Endothelial cell of hepatic sinusoid (primary cell): ENCODE data around the gene EMILIN2.

ENCODE experiments used
- in situ Hi-C: cut with HindIII; loops from 2 replicates; pipeline ENCODE4 v1.10.0; 2017; ENCODE audit warnings: low sequenced_read_pairs

The EMILIN2 gene

DNA sequence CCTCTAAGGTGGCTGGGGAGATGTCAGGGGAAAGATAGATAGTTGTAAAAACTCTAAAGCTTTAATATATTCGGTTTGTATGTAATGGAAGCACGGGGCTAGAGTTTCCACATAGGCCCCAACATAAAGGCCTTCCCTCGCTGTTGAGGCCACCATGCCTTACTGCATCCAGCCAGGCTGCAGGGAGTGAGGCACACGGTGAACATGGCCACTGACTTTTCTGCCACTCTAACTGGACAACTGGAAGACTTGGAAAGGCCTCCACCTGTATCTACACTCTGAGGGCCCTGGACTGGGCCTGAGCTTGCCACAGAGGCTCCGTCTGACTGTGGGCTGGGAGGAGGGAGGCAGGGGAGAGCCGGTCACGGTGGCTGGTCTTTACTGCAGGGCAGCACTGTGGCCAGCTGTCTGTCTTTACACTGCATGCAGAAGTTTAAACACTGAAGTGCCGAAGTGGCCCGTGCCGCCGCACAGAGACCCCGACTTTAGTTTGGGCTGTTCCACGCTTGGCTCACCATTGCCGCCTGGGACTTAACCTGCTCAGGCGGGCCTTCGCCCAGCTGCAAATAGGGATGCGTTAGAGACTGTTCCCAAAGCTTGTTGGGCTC lies 66.7 kb downstream of the EMILIN2 start:
- in situ Hi-C loops, result loop anchor here (5.0 kb wide), 1 partner anchor 59 kb away; no protein-coding TSS in a partner anchor

- in situ Hi-C loops, result loop anchor here (5.0 kb wide), 1 partner anchor 58 kb away; no protein-coding TSS in a partner anchor
Observed at GRCh38 chr18:2914185-2914880, 67.5 kb downstream of the EMILIN2 start.

GRCh38 chr18:2914881-2915240 lies 68.1 kb downstream of the EMILIN2 start:
- in situ Hi-C loops, result loop anchor here (5.0 kb wide), 3 partner anchors 57 to 267 kb away; no protein-coding TSS in a partner anchor

GRCh38 chr18:2915486-2915885 lies 68.7 kb downstream of the EMILIN2 start:
- in situ Hi-C loops, result loop anchor here (5.0 kb wide), 2 partner anchors 162 to 267 kb away; no protein-coding TSS in a partner anchor

DNA sequence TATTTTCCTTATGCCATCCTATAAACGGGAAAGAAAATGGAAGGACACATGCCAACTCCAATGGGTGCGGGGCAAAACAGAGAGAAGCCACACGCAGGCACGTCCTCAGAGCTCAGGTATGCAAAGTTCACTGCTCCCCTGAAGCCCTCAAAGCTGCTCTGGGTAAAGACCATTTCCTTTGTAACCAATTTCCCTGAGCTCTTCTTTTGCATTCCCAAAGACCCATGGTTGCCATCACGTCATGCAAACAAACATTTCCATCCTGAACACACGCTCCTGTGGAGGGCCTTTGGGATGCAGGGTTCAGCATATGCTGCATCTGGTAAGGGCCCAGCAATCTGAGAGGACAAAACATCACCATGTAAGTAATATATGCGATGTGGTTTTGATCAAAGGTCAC lies 69.4 kb downstream of the EMILIN2 start:
- in situ Hi-C loops, result loop anchor here (5.0 kb wide), 2 partner anchors 161 to 266 kb away; no protein-coding TSS in a partner anchor

- in situ Hi-C loops, result loop anchor here (5.0 kb wide), 2 partner anchors 160 to 265 kb away; no protein-coding TSS in a partner anchor
Observed at GRCh38 chr18:2917259-2918047, 70.6 kb downstream of the EMILIN2 start.

DNA sequence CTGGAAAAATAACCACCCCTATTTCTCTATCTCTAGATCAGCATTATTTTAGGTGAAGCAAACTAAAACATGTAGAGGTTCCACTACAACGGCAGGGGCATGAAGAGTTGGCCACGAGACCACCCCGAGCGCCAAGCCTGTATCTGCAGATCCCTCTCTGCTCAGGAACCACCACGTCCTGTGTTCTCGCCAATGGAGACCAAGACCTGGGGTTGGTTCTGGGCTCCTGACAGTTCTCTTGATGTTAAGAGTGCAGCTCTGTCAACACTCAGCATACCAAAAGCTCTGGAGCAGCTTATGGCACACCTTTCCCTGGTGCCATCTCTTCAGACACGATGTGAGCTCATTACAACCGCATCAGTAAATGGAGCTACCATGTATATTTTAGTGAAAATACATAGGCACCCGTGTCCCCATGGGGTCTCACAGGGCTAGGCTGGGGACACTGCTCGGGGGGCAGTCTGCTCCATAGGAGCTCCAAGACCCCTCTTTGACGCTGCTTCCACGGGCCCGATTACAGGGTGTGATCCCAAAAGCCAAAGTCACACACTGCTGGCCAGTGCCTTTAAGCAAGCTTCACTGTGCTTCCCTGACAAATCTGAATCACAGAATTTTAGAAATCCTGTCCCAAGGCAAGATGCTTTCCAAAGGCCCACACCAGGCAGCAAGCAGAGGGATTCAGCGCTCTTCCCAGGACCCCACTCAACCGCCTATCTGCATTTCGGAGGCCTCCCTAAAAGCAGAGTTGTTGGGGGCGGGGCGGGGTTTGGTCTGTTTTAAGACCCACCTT lies 72.2 kb downstream of the EMILIN2 start:
- in situ Hi-C loops, result loop anchor here (5.0 kb wide), 2 partner anchors 158 to 263 kb away; no protein-coding TSS in a partner anchor

GRCh38 chr18:2919600-2919999 lies 72.8 kb downstream of the EMILIN2 start:
- in situ Hi-C loops, result loop anchor here (5.0 kb wide), 2 partner anchors 158 to 263 kb away; no protein-coding TSS in a partner anchor

GRCh38 chr18:2920027-2920426 lies 73.2 kb downstream of the EMILIN2 start:
- in situ Hi-C loops, result no loop called here

DNA sequence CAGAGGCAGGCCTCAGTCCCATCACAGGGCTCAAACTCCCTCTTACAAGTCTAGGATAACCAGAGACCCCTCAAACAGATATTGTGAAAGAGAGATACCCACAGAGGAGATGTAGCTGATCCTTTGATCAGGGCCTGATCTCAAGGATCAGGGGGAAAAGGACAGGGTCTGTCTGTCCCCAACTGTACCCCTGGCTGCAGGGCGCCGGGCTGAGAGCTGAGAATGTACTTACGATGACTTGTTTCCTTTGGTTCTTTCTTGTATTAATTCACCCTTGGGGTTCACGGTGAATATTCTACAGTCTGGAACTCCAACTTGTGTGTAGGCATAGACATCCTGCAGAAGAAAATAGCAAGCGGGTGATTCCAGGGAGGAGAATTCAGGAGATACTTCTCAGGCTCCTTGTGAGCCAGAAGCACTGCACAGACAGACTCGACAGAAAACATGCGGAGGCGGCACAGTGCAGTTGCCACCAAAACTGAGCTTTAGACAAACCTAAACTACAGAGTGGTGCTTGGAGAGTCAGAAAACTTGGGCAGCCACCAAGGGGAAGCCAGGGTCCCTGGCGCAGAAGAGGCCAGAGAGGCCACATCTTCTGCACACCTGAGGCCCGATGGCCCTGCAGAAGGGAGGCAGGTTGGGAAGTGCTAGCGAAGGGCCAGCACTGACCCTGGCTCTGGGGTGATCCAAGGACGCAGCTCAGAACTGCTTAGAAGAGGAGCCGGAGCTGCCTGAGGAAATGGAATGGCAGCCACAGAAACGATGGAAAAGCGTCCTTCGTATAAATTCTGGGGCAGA lies 73.9 kb downstream of the EMILIN2 start:
- in situ Hi-C loops, result no loop called here

DNA sequence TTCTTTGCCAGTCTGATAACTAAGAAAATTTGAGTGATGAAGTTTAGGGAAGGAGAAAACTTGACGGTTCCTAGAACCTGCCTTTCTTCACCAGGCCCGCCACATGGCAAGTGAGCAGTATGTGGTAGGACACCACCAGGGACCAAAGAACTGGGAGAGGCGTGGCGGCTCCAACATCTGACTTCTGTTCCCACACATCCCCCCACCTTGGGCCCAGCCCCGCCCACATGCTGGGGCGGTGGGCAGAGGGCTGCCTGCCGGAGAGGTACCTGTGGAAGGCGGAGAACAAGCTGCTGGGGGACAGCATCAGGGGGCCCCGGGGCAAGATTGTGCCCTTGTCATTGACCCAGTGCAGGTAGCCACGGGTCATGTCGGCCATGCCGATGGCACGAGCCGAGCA lies 75.0 kb downstream of the EMILIN2 start:
- in situ Hi-C loops, result no loop called here

GRCh38 chr18:2923464-2923863 lies 76.7 kb downstream of the EMILIN2 start:
- in situ Hi-C loops, result no loop called here

DNA sequence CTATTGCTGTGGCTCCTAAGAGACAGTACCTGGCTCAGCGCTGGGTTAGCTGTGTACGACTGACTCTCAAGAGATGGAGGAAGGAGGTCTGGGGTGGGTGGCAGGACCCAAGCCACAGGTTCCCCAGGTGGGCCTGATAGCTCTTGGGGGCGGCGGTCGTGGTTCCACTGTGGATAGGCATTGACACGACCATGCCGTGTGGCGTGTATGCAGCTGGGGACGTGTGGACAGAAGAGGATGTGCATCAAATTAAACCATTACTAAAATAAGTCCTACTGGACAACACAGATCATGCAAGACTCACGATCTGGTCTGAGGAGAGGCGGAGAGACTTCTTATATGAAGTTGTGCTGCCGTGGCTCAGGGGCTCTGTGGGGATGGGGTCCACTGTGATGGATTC lies 78.1 kb downstream of the EMILIN2 start:
- in situ Hi-C loops, result no loop called here

DNA sequence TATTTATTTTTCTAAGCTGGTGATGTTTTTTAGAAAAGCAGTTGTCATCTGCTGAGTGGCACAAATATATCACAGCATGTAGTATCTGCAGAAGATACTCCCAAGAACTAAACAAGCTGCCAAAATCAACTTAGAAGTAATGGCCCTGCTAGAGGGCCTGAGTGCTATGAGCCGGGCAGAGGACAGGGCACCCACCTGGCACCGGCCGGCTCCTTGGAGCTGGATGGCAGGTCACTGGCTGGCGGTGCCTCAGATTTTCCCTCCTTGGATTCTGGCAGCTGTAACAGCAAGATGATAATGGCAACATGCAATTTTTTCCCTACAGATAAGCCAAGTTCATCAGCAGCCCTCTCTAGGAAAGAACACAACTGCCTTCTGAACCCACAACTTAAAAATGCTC lies 79.7 kb downstream of the EMILIN2 start:
- in situ Hi-C loops, result no loop called here

- in situ Hi-C loops, result no loop called here
Observed at GRCh38 chr18:2927745-2928144, 80.9 kb downstream of the EMILIN2 start.

DNA sequence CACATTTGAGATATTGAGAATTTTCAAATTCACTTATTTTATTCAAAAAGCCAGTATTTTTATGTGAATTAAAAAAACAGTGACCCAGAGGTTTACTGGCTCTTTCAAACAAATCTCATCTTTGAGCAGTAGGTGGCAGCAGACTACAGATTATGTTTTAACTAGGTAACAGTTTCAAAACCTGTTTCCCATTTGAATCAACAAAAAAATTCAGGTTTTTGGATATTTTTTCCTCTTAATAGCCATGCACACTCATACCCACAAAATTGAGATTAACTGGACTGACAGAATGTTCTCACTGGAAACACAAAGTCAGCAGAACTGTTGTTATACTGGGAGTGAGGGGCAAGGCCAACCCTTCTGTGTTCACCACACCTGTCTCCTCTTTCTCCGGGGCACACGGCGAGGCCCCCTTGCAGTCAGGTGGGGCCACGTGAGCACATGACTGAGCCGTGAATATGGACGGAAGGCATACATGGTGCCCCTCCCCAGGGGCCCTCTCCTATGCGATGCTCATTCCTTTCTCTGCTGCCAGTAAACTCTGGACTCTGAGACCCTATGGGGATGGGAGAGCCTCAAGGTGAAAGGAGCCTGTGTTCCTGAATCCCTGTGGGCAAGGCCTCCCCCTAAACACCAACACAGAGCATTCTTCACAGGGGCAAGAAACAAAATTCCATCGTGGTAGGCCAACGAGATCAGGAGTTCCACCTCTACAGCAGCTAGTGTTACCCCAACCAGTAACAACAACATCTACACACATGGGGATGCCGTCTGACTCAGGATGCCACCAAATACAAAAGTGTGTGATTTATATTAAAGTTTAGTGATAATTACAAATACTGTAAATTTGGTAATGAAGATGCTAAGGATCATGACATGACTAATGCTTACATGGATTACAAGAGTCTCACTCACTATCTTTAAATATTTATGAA lies 85.7 kb downstream of the EMILIN2 start:
- in situ Hi-C loops, result no loop called here

DNA sequence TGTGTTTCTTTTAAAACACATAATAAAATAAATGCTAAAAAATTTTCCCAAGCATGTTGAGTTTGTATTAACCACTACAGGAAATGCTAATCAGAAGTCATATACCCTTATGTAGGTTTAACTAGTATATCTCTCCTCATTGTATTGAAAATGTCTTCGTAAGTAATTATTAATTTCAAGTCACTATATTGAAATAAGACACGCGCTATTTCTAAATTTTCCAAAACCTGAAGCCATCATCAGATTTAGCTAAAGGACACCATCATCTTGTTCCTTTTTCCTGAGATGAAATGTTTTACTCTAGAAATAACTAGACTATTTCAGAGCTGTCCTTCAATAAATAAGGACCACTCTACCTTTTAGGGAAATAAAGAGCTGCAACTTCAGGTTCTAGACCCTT lies 87.2 kb downstream of the EMILIN2 start:
- in situ Hi-C loops, result no loop called here

- in situ Hi-C loops, result no loop called here
Observed at GRCh38 chr18:2935438-2936192, 88.8 kb downstream of the EMILIN2 start.
